ENCODE results near the gene EEF1A2.

GRCh38 chr20:63534831-63535651, 36.2 kb upstream of the EEF1A2 start:
- TF ChIP-seq POLR2A (IDR thresholded peaks at IDR 0.05) (no peak), CTCF (IDR thresholded peaks at IDR 0.05) (no peak)
